ENCODE data around the gene ANO4.

Gene ANO4

DNA sequence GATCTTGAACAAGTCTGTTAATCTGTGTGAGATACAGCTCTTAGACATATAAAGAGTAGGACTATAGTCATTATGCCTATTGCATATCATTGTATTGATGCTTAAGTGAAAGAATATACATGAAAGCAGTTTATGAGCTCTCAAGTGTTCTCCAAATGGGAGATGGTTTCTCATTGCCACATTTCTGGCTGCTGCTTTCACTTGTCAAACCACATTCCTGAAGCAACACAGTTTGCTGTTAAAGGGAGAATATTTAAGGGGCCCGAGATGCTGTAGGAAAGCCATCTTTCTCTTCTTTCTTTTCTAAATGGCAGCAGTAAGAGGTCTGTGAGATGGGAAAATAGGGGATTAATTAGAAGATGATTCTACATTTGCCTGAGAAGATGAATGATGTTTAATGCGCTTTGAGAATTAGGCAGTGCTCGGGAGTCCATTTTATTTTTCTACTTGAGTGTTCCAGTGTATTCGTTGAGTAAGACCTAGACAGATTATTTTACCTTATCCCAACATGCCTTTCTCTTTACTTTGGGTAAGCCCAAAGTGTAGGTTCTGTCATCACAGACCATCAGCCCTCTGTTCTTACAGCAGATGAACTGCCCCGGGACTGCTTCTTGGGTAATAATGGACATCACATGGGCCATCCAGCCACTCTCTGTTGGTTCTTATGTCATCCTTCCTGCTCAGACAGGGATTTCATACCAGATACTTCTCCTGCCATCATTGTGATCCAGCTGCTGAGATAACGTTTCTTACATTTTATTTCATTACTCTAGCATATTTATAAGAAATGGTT is 35.6 kb downstream of the ANO4 start:
- TF ChIP-seq, protein P1, sequence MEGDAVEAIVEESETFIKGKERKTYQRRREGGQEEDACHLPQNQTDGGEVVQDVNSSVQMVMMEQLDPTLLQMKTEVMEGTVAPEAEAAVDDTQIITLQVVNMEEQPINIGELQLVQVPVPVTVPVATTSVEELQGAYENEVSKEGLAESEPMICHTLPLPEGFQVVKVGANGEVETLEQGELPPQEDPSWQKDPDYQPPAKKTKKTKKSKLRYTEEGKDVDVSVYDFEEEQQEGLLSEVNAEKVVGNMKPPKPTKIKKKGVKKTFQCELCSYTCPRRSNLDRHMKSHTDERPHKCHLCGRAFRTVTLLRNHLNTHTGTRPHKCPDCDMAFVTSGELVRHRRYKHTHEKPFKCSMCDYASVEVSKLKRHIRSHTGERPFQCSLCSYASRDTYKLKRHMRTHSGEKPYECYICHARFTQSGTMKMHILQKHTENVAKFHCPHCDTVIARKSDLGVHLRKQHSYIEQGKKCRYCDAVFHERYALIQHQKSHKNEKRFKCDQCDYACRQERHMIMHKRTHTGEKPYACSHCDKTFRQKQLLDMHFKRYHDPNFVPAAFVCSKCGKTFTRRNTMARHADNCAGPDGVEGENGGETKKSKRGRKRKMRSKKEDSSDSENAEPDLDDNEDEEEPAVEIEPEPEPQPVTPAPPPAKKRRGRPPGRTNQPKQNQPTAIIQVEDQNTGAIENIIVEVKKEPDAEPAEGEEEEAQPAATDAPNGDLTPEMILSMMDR (IDR thresholded peaks at IDR 0.05) = no peak

GRCh38 chr12:100833282-100833681 is 38.7 kb downstream of the ANO4 start:
- TF ChIP-seq, protein P1 (IDR thresholded peaks at IDR 0.05) = no peak

- TF ChIP-seq, protein P1 (IDR thresholded peaks at IDR 0.05) = no peak
Measured at GRCh38 chr12:100840748-100841147, 46.2 kb downstream of the ANO4 start.

DNA sequence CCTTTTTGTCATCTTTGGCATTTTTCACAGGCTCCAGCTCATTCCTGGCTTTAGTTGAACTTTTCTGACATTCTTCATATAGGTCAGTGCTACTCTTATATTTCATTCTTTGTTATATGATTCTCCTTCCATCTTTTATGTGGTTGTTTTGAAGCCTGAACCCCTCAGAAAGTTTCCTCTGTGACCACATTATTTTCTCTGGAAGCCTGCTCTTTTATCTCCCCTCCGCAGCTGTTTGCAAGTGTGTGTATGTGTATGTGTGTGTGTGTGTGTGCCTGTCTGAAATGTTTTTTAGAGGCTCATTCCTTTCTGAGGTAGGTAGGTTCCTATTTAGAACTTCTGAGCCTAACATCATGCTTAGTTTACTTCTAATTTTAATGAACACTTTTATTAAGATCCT is 47.6 kb downstream of the ANO4 start:
- TF ChIP-seq, protein P1 (IDR thresholded peaks at IDR 0.05) = no peak

- TF ChIP-seq, protein P1 (IDR thresholded peaks at IDR 0.05) = no peak
Measured at GRCh38 chr12:100843061-100843460, 48.5 kb downstream of the ANO4 start.

- TF ChIP-seq, protein P1 (IDR thresholded peaks at IDR 0.05) = no peak
Measured at GRCh38 chr12:100845095-100845494, 50.5 kb downstream of the ANO4 start.

DNA sequence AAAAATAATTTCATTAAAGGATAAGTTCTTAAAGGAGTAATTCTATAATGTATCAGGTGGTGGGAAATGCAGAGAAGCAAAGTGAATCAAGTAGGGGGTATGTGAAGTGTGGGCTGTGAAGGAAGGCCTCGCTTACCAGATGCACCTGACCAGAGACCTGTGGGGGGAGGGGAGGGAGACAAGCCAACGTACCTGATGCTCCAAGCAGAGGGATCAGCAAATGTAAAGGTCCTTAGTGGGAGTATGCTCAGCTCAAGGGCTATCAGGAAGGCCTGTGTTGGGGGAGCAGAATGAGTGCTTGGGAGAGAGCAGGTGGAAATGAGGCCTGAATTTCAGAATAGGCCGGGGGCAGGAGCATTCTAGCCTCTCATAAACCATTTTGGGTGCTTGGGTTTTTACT is 57.1 kb downstream of the ANO4 start:
- TF ChIP-seq, protein P1 (IDR thresholded peaks at IDR 0.05) = no peak

Measured in LNCAP (cell line).